MM.1S (cell line): ENCODE data around the gene CALCR.

Experiments used
- DNase-seq: peaks from one replicate; pipeline ENCODE4 v3.0.0-alpha.2; 2015
- H2AFZ ChIP-seq: fragments of 300-600 bp; sonication (generic); 2 replicates; pipeline ENCODE4 v1.6.0; 2016; ENCODE audit warnings: antibody characterized with exemption, low read length
- H3F3A ChIP-seq: fragments of 300-600 bp; sonication (generic); 2 replicates; pipeline ENCODE4 v1.6.1; 2016; ENCODE audit warnings: mild to moderate bottlenecking, antibody characterized with exemption, low read length, moderate library complexity, mixed read lengths; ENCODE audit not compliant: insufficient read depth
- H3K27ac ChIP-seq: fragments of 300-600 bp; sonication (generic); 2 replicates; pipeline ENCODE4 v1.5.1; 2016; ENCODE audit warnings: mild to moderate bottlenecking, low read length
- H3K27me3 ChIP-seq: fragments of 300-600 bp; sonication (generic); replicated peaks from 2 replicates; pipeline ENCODE4 v1.6.0; 2016; ENCODE audit warnings: low read length; ENCODE audit not compliant: insufficient read depth
- H3K36me3 ChIP-seq: fragments of 300-600 bp; sonication (generic); replicated peaks from 2 replicates; pipeline ENCODE4 v1.6.1; 2016; ENCODE audit warnings: mild to moderate bottlenecking, low read length, mixed read lengths; ENCODE audit not compliant: insufficient read depth
- H3K4me1 ChIP-seq: fragments of 300-600 bp; sonication (generic); 2 replicates; pipeline ENCODE4 v1.6.1; 2016; ENCODE audit warnings: low read length, mixed read lengths
- H3K4me2 ChIP-seq: fragments of 300-600 bp; sonication (generic); 2 replicates; pipeline ENCODE4 v1.6.0; 2016; ENCODE audit warnings: low read depth, low read length
- H3K4me3 ChIP-seq: fragments of 300-600 bp; sonication (generic); 2 replicates; pipeline ENCODE4 v1.5.1; 2016; ENCODE audit warnings: low read length, mixed read lengths
- H3K79me2 ChIP-seq: fragments of 300-600 bp; sonication (generic); 2 replicates; pipeline ENCODE4 v1.6.1; 2016; ENCODE audit warnings: mixed run types, low read length, mixed read lengths
- H3K9ac ChIP-seq: fragments of 300-600 bp; sonication (generic); 2 replicates; pipeline ENCODE4 v1.6.1; 2016; ENCODE audit warnings: low read length, mixed read lengths
- H3K9me2 ChIP-seq: fragments of 300-600 bp; sonication (generic); replicated peaks from 2 replicates; pipeline ENCODE4 v1.6.1; 2016; ENCODE audit warnings: mild to moderate bottlenecking, low read length, mixed read lengths; ENCODE audit not compliant: insufficient read depth
- H3K9me3 ChIP-seq: fragments of 300-600 bp; sonication (generic); replicated peaks from 2 replicates; pipeline ENCODE4 v1.6.1; 2016; ENCODE audit warnings: mild to moderate bottlenecking, low read length, mixed read lengths; ENCODE audit not compliant: insufficient read depth
- H4K20me1 ChIP-seq: fragments of 300-600 bp; sonication (generic); 2 replicates; pipeline ENCODE4 v1.6.1; 2016; ENCODE audit warnings: mild to moderate bottlenecking, low read length, moderate library complexity, mixed read lengths; ENCODE audit not compliant: insufficient read depth
- EZH2 ChIP-seq: fragments of 300-600 bp; sonication (generic); optimal IDR thresholded peaks from 2 replicates; pipeline ENCODE3; 2017; ENCODE audit warnings: low read depth, mild to moderate bottlenecking, antibody characterized with exemption, low read length, mixed read lengths
- EZH2phosphoT487 ChIP-seq: fragments of 300-600 bp; sonication (generic); IDR thresholded peaks from 2 replicates; pipeline ENCODE4 v1.6.1; 2018; ENCODE audit warnings: antibody characterized with exemption, low read length
- TF ChIP-seq, protein P1 (sequence below): fragments of 300-600 bp; sonication (generic); IDR thresholded peaks from 2 replicates; pipeline ENCODE4 v1.5.1; 2016; ENCODE audit warnings: antibody characterized with exemption, low read length, mixed read lengths

Gene CALCR

GRCh38 chr7:93579431-93579830 lies 4.9 kb upstream of the CALCR start:
- TF ChIP-seq EZH2phosphoT487 (no peak), EZH2 (no peak)
- TF ChIP-seq, protein P1, sequence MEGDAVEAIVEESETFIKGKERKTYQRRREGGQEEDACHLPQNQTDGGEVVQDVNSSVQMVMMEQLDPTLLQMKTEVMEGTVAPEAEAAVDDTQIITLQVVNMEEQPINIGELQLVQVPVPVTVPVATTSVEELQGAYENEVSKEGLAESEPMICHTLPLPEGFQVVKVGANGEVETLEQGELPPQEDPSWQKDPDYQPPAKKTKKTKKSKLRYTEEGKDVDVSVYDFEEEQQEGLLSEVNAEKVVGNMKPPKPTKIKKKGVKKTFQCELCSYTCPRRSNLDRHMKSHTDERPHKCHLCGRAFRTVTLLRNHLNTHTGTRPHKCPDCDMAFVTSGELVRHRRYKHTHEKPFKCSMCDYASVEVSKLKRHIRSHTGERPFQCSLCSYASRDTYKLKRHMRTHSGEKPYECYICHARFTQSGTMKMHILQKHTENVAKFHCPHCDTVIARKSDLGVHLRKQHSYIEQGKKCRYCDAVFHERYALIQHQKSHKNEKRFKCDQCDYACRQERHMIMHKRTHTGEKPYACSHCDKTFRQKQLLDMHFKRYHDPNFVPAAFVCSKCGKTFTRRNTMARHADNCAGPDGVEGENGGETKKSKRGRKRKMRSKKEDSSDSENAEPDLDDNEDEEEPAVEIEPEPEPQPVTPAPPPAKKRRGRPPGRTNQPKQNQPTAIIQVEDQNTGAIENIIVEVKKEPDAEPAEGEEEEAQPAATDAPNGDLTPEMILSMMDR, result no peak
- Histone ChIP-seq H3K4me2 (no peak overlapping the region), H3K27ac (no peak overlapping the region), H3F3A (no peaks in the 10 kb centered on the region), H3K79me2 (no peaks in the 10 kb centered on the region), H3K27me3 (0 out of 2 replicates have a peak, but pooled peaks cover 1% of the 10 kb centered on the region), H3K9me2 (no peaks in the 10 kb centered on the region), H3K9me3 (no peaks in the 10 kb centered on the region), H3K9ac (no peak overlapping the region), H2AFZ (no peak overlapping the region), H3K4me3 (no peak overlapping the region), H3K36me3 (no peaks in the 10 kb centered on the region), H3K4me1 (no peaks in the 10 kb centered on the region), H4K20me1 (no peaks in the 10 kb centered on the region)
- DNase-seq, result no peak

- Histone ChIP-seq H3K27ac (no peak overlapping the region), H3F3A (no peaks in the 10 kb centered on the region), H3K79me2 (no peaks in the 10 kb centered on the region), H3K4me1 (no peaks in the 10 kb centered on the region), H3K9me2 (no peaks in the 10 kb centered on the region), H4K20me1 (no peaks in the 10 kb centered on the region), H3K9ac (no peak overlapping the region), H2AFZ (no peak overlapping the region), H3K4me2 (no peak overlapping the region), H3K36me3 (no peaks in the 10 kb centered on the region), H3K27me3 (0 out of 2 replicates have a peak, but pooled peaks cover 5% of the 10 kb centered on the region), H3K4me3 (no peak overlapping the region), H3K9me3 (no peaks in the 10 kb centered on the region)
- no peak for DNase-seq
- TF ChIP-seq, protein P1, result no peak
- TF ChIP-seq EZH2phosphoT487 (no peak), EZH2 (no peak)
These were observed 4.2 kb upstream of the CALCR start for GRCh38 chr7:93578762-93579161.

GRCh38 chr7:93575555-93576399 lies 1.3 kb upstream of the CALCR start:
- no peaks in the 10 kb centered on the region for H3K9me2 ChIP-seq
- H3K4me1 ChIP-seq, result no peaks in the 10 kb centered on the region
- no peak overlapping the region for H3K9ac ChIP-seq
- no peak for DNase-seq
- no peak overlapping the region for H3K4me3 ChIP-seq
- no peaks in the 10 kb centered on the region for H4K20me1 ChIP-seq
- no peak overlapping the region for H2AFZ ChIP-seq
- H3K27me3 ChIP-seq, result 0 out of 2 replicates have a peak, but pooled peaks cover 5% of the 10 kb centered on the region
- no peak overlapping the region for H3K4me2 ChIP-seq
- no peaks in the 10 kb centered on the region for H3K79me2 ChIP-seq
- H3K36me3 ChIP-seq, result no peaks in the 10 kb centered on the region
- TF ChIP-seq, protein P1, result no peak
- TF ChIP-seq EZH2phosphoT487, result no peak
- no peak for TF ChIP-seq EZH2
- H3K27ac ChIP-seq, result no peak overlapping the region
- H3K9me3 ChIP-seq, result no peaks in the 10 kb centered on the region
- H3F3A ChIP-seq, result no peaks in the 10 kb centered on the region
